Measurements from ENCODE around the gene GALK2.

DNA sequence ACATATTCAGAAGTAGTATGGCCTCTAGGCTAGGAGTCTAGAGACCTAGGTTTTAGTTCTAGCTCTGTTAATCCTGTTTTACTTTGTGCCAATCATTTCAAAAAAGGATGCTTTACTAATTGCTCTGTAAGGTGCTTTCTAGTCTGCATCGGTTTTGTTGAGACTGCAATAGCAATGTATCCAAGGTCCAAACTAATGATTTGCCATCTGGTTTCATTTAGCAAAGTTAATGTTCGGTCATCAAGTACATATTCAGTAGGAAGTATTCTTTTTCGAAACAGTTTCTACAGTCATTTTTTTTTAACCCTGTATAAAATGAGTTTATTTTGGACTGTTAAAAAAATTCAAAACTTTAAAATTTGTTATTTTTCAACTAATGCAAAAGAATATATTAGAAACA, 2.0 kb upstream of the GALK2 start:
- no peak for TF ChIP-seq POLR2A (IDR thresholded peaks at IDR 0.05)
- TF ChIP-seq, protein P1, sequence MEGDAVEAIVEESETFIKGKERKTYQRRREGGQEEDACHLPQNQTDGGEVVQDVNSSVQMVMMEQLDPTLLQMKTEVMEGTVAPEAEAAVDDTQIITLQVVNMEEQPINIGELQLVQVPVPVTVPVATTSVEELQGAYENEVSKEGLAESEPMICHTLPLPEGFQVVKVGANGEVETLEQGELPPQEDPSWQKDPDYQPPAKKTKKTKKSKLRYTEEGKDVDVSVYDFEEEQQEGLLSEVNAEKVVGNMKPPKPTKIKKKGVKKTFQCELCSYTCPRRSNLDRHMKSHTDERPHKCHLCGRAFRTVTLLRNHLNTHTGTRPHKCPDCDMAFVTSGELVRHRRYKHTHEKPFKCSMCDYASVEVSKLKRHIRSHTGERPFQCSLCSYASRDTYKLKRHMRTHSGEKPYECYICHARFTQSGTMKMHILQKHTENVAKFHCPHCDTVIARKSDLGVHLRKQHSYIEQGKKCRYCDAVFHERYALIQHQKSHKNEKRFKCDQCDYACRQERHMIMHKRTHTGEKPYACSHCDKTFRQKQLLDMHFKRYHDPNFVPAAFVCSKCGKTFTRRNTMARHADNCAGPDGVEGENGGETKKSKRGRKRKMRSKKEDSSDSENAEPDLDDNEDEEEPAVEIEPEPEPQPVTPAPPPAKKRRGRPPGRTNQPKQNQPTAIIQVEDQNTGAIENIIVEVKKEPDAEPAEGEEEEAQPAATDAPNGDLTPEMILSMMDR (IDR thresholded peaks at IDR 0.05): no peak
